Activated CD4-positive, alpha-beta T cell treated with anti-CD3 and anti-CD28 coated beads, Interleukin-2, Interleukin-6, amounts not matched to agents 100 ng/mL and 50 ng/mL, durations not matched to agents 16 hours and 8 hours (primary cell): ENCODE results near the gene RHEBL1.
A peak's percentile ranks its signal among the peaks of the same experiment; 100 is the strongest.

Experiments used
- DNase-seq: peaks from one replicate; pipeline ENCODE4 v3.0.0-alpha.2; 2020

The RHEBL1 gene

DNA sequence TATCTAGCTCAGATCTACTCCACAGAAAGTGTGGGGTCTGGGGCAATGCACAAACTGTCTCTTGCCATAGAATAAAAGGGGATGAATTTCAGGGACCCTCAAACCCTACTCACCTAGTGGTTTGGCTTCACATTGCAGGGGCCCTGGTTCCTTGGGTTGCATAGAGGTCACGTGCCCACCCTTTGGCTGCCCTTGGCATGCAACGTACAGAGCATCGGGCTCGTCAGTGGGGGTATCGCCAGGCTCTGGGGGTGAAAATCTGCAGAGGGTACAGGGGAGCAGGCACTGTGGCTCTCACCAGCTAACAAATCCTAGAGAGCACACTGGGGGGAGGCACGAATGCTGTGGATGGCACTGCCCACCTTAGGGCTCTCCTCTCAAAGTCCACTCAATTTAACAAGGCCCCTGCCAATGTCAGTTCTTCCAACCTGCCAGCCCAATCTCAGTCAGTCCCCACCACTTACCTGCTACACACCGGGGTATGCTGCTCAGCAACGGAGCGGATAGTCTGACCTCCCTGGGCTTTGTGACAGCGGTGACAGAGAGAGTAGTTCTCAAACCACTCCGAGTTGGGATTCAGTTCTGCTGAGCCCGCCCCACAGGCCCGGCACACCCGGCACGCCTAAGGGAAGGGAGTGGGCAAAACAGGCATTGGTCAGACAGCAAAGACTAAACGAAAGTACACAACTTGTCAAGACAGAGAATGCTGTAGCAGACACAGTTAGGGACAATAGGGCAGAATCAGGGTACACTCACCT, 17.1 kb downstream of the RHEBL1 start:
- DNase-seq = no peak

DNA sequence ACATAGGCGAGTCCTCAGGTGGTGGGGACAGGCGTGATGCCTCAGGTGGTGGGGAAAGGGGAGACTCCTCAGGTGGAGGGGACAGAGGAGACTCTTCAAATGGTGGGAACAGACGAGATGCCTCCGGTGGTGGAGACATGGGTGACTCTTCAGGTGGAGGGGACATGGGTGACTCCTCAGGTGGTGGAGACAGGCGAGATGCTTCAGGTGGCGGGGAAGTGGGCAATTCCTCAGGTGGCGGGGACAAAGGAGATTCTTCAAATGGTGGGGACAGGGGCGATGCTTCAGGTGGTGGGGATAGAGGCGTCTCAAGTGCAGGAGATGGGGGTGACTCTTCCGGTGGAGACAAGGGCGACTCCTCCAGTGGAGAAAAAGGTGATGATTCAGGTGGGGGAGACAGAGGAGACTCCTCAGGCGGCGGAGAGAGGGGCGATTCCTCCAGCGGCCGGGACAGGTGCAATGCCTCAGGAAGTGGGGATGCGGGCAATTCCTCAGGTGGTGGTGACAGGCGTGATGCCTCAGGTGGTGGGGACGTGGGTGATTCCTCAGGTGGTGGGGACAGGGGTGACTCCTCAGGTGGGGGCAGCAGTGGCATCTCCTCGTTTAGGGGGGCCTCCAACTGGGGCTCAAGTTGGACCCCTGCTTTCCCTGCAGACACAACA, 17.9 kb downstream of the RHEBL1 start:
- no peak for DNase-seq

DNA sequence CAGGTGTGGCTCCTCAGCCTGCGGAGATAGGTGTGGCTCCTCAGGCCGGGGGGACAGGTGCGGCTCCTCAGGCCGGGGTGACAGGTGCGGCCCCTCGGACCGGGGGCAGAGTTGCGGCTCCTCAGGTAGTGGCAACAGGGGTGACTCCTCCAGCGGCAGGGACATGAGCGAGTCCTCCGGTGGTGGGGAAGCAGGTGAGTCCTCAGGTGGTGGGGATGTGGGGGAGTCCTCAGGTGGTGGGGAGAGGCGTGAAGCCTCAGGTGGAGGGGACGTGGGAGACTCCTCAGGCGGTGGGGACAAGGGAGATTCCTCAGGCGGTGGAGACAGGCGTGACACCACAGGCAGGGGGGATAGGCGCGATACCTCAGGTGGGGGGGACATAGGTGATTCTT, 18.4 kb downstream of the RHEBL1 start:
- DNase-seq = no peak

- no peak for DNase-seq
Observed at GRCh38 chr12:49050507-49051372, 19.0 kb downstream of the RHEBL1 start.

- DNase-seq = no peak
Observed at GRCh38 chr12:49049566-49050224, 20.1 kb downstream of the RHEBL1 start.

- DNase-seq = no peak
Observed at GRCh38 chr12:49048953-49049352, 20.8 kb downstream of the RHEBL1 start.

DNA sequence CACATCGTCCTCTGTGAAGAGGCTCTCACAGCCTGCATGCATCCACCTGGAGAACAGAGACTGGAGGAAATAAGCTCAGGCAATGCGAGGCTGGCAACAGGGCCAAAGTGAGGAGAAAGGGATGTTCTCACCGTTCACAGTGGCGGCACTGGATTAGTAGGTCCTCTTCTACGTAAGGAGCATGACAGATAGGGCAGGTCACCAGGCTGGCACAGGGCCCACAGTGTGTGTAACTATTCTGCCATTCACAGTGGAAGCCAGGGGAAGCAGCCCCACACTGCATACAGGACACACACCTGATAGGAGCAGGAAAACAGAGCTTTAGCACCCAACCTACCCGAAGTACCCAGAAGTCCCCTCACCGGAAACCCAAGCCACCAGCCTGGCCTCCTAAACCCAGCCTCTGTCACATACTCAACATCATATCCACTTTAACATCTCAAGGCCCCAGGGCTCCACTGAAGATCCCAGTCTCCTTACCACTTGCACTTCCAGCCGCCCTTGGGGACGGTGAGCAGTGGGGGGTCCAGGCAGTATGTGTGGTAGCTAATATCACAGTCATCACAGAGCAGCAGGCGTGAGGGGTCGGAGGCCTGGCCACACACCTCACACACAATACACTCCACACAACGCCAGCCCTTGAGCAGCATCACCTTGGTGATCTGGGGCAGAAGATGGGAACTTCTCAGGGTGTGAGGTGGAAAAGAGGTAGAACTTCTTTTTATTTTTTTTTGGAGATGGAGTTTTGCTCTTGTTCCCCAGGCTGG, 23.5 kb downstream of the RHEBL1 start:
- DNase-seq = no peak

GRCh38 chr12:49044660-49045059, 25.1 kb downstream of the RHEBL1 start:
- no peak for DNase-seq

DNA sequence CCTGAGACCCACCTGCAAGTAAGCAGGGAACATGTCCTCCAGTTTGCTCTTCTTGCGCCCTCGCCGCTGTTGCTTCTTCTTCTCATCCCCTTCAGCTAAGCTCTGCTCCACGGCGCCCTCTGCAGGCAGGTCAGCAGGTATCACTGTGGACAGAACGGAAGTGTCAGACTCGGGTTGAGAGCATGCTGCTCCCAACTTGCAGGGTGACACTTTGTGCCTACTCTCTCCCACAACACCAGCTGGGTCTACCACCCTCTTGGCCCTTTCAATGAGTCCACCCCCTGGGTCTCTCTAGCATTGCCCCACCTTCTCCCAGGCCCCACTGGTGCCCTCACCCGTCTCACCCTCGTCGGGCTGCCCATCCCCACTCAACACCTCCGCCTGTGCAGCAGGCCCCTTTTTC, 25.9 kb downstream of the RHEBL1 start:
- peak; percentile 84 for DNase-seq

DNA sequence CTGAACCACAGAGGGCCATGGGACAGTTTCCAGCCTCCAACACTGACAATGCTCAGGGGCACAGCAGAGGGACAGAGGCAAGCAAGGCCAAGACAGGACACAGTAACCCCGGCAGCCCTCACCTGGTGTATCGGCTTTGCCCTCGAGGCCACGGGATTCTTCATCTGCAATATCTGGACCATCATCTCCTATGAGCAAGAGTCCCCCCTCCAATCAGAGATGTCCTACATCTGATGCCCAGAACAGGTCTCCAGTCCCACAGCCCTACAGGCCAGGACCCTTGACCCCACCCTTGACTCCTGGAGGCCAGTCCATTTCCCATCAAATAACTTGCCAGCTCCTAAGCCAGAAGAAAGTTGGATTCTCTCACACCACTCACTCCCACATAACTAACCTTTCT, 26.5 kb downstream of the RHEBL1 start:
- DNase-seq = no peak

DNA sequence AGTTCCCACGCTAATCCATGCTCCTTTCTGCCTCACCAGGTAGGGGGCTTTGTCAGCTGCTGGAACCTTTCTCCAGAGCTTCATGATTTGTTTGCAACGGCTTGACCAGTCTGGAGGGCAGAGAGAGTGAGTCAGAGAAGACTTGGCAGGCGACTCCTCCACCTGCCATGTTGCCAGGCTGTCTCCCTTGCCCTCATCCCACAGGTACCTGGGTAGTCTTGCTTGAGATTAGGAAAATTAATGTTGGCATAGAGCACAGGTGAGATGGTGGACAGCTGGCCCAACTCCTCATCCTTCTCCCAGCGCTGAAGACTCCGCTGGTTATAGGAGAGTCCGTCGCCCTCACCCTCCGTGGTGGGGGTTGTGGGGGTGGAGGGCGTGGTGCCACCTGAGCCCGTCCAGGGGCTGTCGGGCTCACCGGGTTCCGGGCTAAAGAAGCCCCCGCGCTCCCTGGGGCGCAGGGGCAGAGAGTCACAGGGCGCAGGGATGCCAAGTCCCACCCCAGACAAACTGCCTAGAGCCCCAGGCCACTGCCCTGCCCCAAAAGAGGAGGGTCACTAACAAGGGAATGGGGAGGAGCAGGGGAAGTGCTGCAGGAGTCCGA, 27.8 kb downstream of the RHEBL1 start:
- no peak for DNase-seq

DNA sequence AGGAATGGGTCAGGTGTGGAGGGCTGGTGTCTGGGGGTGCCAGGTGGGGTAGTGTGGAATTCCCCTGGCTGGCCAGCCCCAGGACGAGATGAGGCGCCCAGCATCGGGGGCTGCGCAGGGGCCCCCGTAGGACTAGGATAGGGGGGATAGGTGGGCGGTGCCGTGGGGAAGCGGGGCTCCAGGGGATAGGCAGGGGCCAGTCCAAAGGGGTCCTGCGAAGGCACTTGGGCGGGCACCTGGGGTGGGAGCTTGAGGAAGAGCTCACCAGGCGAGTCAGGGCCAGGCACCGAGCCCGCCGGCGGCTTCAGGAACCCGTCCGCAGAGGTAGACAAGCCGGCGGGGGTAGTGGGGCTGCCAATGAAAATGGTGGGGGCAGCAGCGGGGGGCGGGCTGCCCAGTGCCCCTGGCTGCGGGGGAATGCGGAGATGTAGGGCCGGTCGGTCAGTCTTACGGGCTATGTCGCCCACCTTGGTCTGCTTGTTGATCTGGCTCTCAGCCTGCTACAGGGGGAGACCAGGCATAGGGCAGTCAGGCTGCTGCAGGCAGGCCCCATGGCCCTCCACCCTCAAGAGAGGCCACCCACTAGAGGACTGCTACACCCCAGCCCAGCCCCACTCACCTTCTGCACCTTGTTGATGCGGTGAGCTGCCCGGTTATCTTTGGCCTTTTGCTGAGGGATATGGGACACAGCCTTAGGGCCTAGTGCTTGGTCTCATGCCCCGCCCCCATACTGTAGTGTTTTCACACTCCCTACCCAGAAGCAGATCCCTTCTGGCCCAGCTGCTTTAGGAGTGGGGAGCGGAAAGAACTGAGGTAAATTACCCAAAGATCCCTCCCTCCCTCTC, 28.5 kb downstream of the RHEBL1 start:
- no peak for DNase-seq

DNA sequence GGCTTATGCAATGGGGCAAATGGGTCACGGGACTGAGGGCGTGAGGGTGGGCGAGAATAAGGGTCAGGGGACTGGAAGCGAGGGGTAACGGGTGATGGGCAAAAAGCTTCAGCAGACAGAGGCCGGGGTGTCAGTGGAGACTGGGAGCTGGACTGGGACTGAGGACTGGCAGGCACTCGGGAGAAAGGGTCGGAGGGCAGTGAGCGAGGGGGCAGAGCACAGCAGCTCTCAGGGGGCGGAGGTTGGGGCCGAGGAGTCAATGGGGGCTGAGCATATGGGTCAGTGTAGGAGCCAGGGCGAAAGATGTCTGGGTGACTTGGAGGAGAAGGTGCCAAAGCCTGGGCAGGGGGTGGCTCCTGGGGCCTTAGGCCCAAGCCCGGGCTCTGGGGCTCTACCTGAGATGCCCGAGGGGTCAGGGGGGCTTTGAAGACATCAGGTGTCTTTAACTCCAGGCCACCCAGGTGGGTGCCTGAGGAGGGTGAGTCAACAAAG, 29.4 kb downstream of the RHEBL1 start:
- DNase-seq = no peak

DNA sequence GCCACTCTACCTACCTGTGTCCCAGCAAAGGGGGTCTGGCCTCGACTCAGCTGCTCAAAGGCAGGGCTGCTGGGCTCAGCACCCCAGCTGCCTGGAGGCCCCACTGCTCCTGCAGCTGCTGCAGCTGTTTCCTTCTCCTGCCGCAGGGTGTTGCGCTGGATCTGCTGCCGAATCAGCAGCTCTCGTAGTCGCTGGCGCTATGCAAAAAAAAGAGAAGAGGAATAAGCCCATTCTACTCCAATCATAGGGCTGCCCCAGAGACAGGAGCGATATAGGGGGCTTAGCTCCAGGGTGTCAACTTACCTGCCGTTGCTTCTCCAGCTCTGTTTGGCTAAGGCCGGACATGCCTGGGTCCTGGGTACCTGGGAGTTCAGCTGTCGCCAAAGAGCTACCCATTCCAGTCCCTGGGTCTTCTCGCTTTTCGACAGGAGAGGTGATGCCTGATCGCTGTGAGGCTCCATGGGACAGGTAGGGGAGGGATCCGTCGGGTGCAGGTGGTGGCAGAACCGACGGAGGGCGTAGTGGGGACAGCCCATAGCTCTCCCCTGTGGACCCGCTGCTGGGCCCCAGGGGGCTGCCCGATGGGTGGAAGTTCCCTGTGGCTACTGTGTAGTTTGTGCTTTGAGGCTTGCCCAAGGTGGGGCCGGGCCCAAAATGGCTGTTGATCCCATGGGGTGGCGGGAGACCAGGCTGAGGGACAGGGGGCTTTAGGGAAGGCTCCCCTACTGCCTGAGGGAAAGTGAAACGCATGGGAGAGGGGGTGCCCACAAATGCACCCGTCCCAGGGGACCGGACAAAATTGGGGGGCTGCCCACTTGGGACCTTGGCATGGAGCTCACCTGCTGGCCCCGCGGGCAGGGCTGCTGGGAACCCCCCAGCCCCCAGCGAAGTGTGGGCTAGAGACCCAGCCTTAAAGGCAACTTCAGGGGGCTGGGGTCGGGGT, 30.1 kb downstream of the RHEBL1 start:
- DNase-seq = no peak

- DNase-seq = no peak
Observed at GRCh38 chr12:49038291-49038955, 31.4 kb downstream of the RHEBL1 start.

DNA sequence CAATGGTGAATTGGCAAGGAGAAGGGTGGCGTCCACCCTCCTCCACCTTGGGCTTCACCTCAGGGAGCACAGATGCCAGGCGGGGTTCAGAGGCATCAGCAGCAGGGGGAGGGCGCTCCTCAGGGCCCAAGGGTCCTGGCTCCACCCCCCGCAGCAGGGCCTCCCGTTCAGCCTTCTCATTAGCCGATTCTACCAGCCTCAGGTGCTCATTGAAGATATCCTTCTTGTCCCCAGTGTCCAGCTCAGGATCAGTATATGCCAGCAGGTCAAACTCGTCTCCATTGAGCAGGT, 31.9 kb downstream of the RHEBL1 start:
- DNase-seq = no peak

- no peak for DNase-seq
Observed at GRCh38 chr12:49037111-49037946, 32.5 kb downstream of the RHEBL1 start.

GRCh38 chr12:49036029-49036428, 33.8 kb downstream of the RHEBL1 start:
- no peak for DNase-seq
